ENCODE results near the gene TRIM49D1. TPM values are rescaled to one million over a fixed set of nuclear protein-coding genes. Genes with fewer than 3 reads are reported as not detected.
"Not testable (repeated sequence)": the region's sequence is repeated elsewhere in the genome, so short reads cannot be mapped to it uniquely, and the experiment has no call there.

The TRIM49D1 gene
- polyA plus RNA-seq, 3 donors: not detected

GRCh38 chr11:89900809-89901208 is 21.2 kb downstream of the TRIM49D1 start:
- H3K4me3 ChIP-seq (replicated peaks in 1 of 3; ENCODE audit: low read depth in 2 of 3, low read length in 3 of 3); H3K9me3 ChIP-seq (replicated peaks in 1 of 2; ENCODE audit: control insufficient read depth in 1 of 2, insufficient read depth in 1 of 2, low read length in 2 of 2); H3K27ac ChIP-seq (ENCODE audit: low read depth in 1 of 2, low read length in 2 of 2); DNase-seq; H3K4me2 ChIP-seq (replicated peaks; ENCODE audit: extremely low read depth, low read length, poor library complexity, severe bottlenecking); H3K4me1 Mint-ChIP-seq; H3K27ac Mint-ChIP-seq; H3K27me3 ChIP-seq (ENCODE audit: control insufficient read depth in 2 of 2, insufficient read depth in 2 of 2, low read length in 2 of 2); H3K36me3 Mint-ChIP-seq; H3K4me3 Mint-ChIP-seq; intact Hi-C loops (cut with micrococcal nuclease); H4K20me1 ChIP-seq (ENCODE audit: insufficient read depth, low read length); H3K27me3 Mint-ChIP-seq (ENCODE audit: low read depth in 3 of 3); H3K4me1 ChIP-seq (ENCODE audit: control insufficient read depth in 1 of 2, insufficient read depth in 2 of 2, low read length in 2 of 2); H3K36me3 ChIP-seq (replicated peaks in 1 of 2; ENCODE audit: control insufficient read depth in 1 of 2, insufficient read depth in 2 of 2, low read length in 2 of 2); H3K9me3 Mint-ChIP-seq; H3K79me2 ChIP-seq (ENCODE audit: insufficient read depth, low read length); H3K9ac ChIP-seq (ENCODE audit: insufficient read depth, low read length, poor library complexity, severe bottlenecking); H2AFZ ChIP-seq (ENCODE audit: insufficient read depth, low read depth, low read length, poor library complexity, severe bottlenecking): not testable (repeated sequence)
- WGBS (ENCODE audit: insufficient coverage): no CpG with 5 or more reads among the region's 14 CpGs

- H3K9me3 Mint-ChIP-seq; DNase-seq; H3K4me3 ChIP-seq (replicated peaks in 1 of 3; ENCODE audit: low read depth in 2 of 3, low read length in 3 of 3); H3K27ac ChIP-seq (ENCODE audit: low read depth in 1 of 2, low read length in 2 of 2); intact Hi-C loops (cut with micrococcal nuclease); H3K4me1 ChIP-seq (ENCODE audit: control insufficient read depth in 1 of 2, insufficient read depth in 2 of 2, low read length in 2 of 2); H3K27me3 Mint-ChIP-seq (ENCODE audit: low read depth in 3 of 3); H3K36me3 Mint-ChIP-seq; H3K27ac Mint-ChIP-seq; H3K36me3 ChIP-seq (replicated peaks in 1 of 2; ENCODE audit: control insufficient read depth in 1 of 2, insufficient read depth in 2 of 2, low read length in 2 of 2); H4K20me1 ChIP-seq (ENCODE audit: insufficient read depth, low read length); H3K4me3 Mint-ChIP-seq; H3K4me1 Mint-ChIP-seq; H2AFZ ChIP-seq (ENCODE audit: insufficient read depth, low read depth, low read length, poor library complexity, severe bottlenecking); H3K4me2 ChIP-seq (replicated peaks; ENCODE audit: extremely low read depth, low read length, poor library complexity, severe bottlenecking); H3K9ac ChIP-seq (ENCODE audit: insufficient read depth, low read length, poor library complexity, severe bottlenecking); H3K9me3 ChIP-seq (replicated peaks in 1 of 2; ENCODE audit: control insufficient read depth in 1 of 2, insufficient read depth in 1 of 2, low read length in 2 of 2); H3K27me3 ChIP-seq (ENCODE audit: control insufficient read depth in 2 of 2, insufficient read depth in 2 of 2, low read length in 2 of 2); H3K79me2 ChIP-seq (ENCODE audit: insufficient read depth, low read length): not testable (repeated sequence)
- no CpG with 5 or more reads among the region's 3 CpGs for WGBS (ENCODE audit: insufficient coverage)
Measured at GRCh38 chr11:89893245-89893644, 28.8 kb downstream of the TRIM49D1 start.

- intact Hi-C loops (cut with micrococcal nuclease); H3K4me3 ChIP-seq (replicated peaks in 1 of 3; ENCODE audit: low read depth in 2 of 3, low read length in 3 of 3); H3K27ac Mint-ChIP-seq; H3K4me3 Mint-ChIP-seq; H3K27ac ChIP-seq (ENCODE audit: low read depth in 1 of 2, low read length in 2 of 2); H3K9ac ChIP-seq (ENCODE audit: insufficient read depth, low read length, poor library complexity, severe bottlenecking); H4K20me1 ChIP-seq (ENCODE audit: insufficient read depth, low read length); H3K36me3 Mint-ChIP-seq; H3K4me1 Mint-ChIP-seq; H3K27me3 Mint-ChIP-seq (ENCODE audit: low read depth in 3 of 3); H3K4me2 ChIP-seq (replicated peaks; ENCODE audit: extremely low read depth, low read length, poor library complexity, severe bottlenecking); H3K9me3 Mint-ChIP-seq; H3K36me3 ChIP-seq (replicated peaks in 1 of 2; ENCODE audit: control insufficient read depth in 1 of 2, insufficient read depth in 2 of 2, low read length in 2 of 2); H3K9me3 ChIP-seq (replicated peaks in 1 of 2; ENCODE audit: control insufficient read depth in 1 of 2, insufficient read depth in 1 of 2, low read length in 2 of 2); H3K79me2 ChIP-seq (ENCODE audit: insufficient read depth, low read length); H3K4me1 ChIP-seq (ENCODE audit: control insufficient read depth in 1 of 2, insufficient read depth in 2 of 2, low read length in 2 of 2); H3K27me3 ChIP-seq (ENCODE audit: control insufficient read depth in 2 of 2, insufficient read depth in 2 of 2, low read length in 2 of 2); DNase-seq; H2AFZ ChIP-seq (ENCODE audit: insufficient read depth, low read depth, low read length, poor library complexity, severe bottlenecking): not testable (repeated sequence)
- no CpG with 5 or more reads among the region's 6 CpGs for WGBS (ENCODE audit: insufficient coverage)
Measured at GRCh38 chr11:89877511-89877910, 44.5 kb downstream of the TRIM49D1 start.

GRCh38 chr11:89872588-89872987 is 49.5 kb downstream of the TRIM49D1 start:
- H2AFZ ChIP-seq (ENCODE audit: insufficient read depth, low read depth, low read length, poor library complexity, severe bottlenecking); H3K36me3 Mint-ChIP-seq; H4K20me1 ChIP-seq (ENCODE audit: insufficient read depth, low read length); DNase-seq; H3K9me3 Mint-ChIP-seq; H3K4me3 Mint-ChIP-seq; H3K4me2 ChIP-seq (replicated peaks; ENCODE audit: extremely low read depth, low read length, poor library complexity, severe bottlenecking); H3K9me3 ChIP-seq (replicated peaks in 1 of 2; ENCODE audit: control insufficient read depth in 1 of 2, insufficient read depth in 1 of 2, low read length in 2 of 2); H3K9ac ChIP-seq (ENCODE audit: insufficient read depth, low read length, poor library complexity, severe bottlenecking); intact Hi-C loops (cut with micrococcal nuclease); H3K79me2 ChIP-seq (ENCODE audit: insufficient read depth, low read length); H3K27ac Mint-ChIP-seq; H3K4me1 ChIP-seq (ENCODE audit: control insufficient read depth in 1 of 2, insufficient read depth in 2 of 2, low read length in 2 of 2); H3K27me3 Mint-ChIP-seq (ENCODE audit: low read depth in 3 of 3); H3K36me3 ChIP-seq (replicated peaks in 1 of 2; ENCODE audit: control insufficient read depth in 1 of 2, insufficient read depth in 2 of 2, low read length in 2 of 2); H3K27ac ChIP-seq (ENCODE audit: low read depth in 1 of 2, low read length in 2 of 2); H3K27me3 ChIP-seq (ENCODE audit: control insufficient read depth in 2 of 2, insufficient read depth in 2 of 2, low read length in 2 of 2); H3K4me3 ChIP-seq (replicated peaks in 1 of 3; ENCODE audit: low read depth in 2 of 3, low read length in 3 of 3); H3K4me1 Mint-ChIP-seq: not testable (repeated sequence)
- WGBS (ENCODE audit: insufficient coverage): no CpG with 5 or more reads among the region's 2 CpGs

Measured in CD14-positive monocyte (primary cell).